ENCODE measurements around the gene ABHD17C. TPM values are rescaled to one million over a fixed set of nuclear protein-coding genes. Genes with fewer than 3 reads are reported as not detected.

The ABHD17C gene
- total RNA-seq, 1 donor from 2014 or later: 41.4 TPM

- Histone ChIP-seq H3K4me3 (no peak overlapping the region), H3K27ac (no peak overlapping the region), H3K36me3 (no peaks in the 10 kb centered on the region), H3K9me3 (no peaks in the 10 kb centered on the region), H3K27me3 (no peaks in the 10 kb centered on the region), H3K4me1 (no peaks in the 10 kb centered on the region)
- intact Hi-C loops (cut with DNase I): no loop called here
- DNase-seq (no peak), ATAC-seq (no peak)
- TF ChIP-seq, protein P1, sequence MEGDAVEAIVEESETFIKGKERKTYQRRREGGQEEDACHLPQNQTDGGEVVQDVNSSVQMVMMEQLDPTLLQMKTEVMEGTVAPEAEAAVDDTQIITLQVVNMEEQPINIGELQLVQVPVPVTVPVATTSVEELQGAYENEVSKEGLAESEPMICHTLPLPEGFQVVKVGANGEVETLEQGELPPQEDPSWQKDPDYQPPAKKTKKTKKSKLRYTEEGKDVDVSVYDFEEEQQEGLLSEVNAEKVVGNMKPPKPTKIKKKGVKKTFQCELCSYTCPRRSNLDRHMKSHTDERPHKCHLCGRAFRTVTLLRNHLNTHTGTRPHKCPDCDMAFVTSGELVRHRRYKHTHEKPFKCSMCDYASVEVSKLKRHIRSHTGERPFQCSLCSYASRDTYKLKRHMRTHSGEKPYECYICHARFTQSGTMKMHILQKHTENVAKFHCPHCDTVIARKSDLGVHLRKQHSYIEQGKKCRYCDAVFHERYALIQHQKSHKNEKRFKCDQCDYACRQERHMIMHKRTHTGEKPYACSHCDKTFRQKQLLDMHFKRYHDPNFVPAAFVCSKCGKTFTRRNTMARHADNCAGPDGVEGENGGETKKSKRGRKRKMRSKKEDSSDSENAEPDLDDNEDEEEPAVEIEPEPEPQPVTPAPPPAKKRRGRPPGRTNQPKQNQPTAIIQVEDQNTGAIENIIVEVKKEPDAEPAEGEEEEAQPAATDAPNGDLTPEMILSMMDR (IDR thresholded peaks at IDR 0.05): no peak
Measured at GRCh38 chr15:80764535-80764934, 69.4 kb downstream of the ABHD17C start.

GRCh38 chr15:80766275-80766674, 71.2 kb downstream of the ABHD17C start:
- Histone ChIP-seq H3K4me3 (no peak overlapping the region), H3K27ac (no peak overlapping the region), H3K4me1 (no peaks in the 10 kb centered on the region), H3K9me3 (no peaks in the 10 kb centered on the region), H3K27me3 (no peaks in the 10 kb centered on the region), H3K36me3 (no peaks in the 10 kb centered on the region)
- no peak for DNase-seq
- no peak for ATAC-seq
- TF ChIP-seq, protein P1 (IDR thresholded peaks at IDR 0.05): no peak
- intact Hi-C loops (cut with DNase I): no loop called here

DNA sequence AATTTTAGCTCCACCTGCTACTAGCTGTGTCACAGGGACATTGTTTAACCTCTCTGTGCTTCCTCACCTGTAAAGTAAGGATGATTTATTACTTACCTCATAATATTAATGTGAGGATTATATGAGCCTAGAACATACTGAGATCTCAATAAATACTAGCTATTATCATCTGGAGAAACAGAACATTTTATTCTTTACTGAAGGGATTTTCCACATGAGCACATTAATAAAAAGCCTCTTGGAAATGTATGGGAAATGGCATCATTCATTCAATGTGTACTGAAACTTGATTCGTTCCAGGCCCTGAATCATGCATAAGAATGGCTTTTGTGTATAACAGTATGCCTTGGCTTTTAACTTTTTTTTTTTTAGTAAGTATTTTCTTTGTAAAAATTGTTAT, 73.0 kb downstream of the ABHD17C start:
- Histone ChIP-seq H3K27me3 (no peaks in the 10 kb centered on the region), H3K9me3 (no peaks in the 10 kb centered on the region), H3K36me3 (no peaks in the 10 kb centered on the region), H3K27ac (no peak overlapping the region), H3K4me1 (no peaks in the 10 kb centered on the region), H3K4me3 (no peak overlapping the region)
- intact Hi-C loops (cut with DNase I): no loop called here
- TF ChIP-seq, protein P1 (IDR thresholded peaks at IDR 0.05): no peak
- ATAC-seq: no peak
- no peak for DNase-seq

GRCh38 chr15:80769153-80769828, 74.2 kb downstream of the ABHD17C start:
- Histone ChIP-seq H3K27me3 (no peaks in the 10 kb centered on the region), H3K27ac (no peak overlapping the region), H3K9me3 (no peaks in the 10 kb centered on the region), H3K4me1 (no peaks in the 10 kb centered on the region), H3K4me3 (no peak overlapping the region), H3K36me3 (no peaks in the 10 kb centered on the region)
- ATAC-seq: no peak
- intact Hi-C loops (cut with DNase I): no loop called here
- TF ChIP-seq, protein P1 (IDR thresholded peaks at IDR 0.05): no peak
- DNase-seq: no peak

DNA sequence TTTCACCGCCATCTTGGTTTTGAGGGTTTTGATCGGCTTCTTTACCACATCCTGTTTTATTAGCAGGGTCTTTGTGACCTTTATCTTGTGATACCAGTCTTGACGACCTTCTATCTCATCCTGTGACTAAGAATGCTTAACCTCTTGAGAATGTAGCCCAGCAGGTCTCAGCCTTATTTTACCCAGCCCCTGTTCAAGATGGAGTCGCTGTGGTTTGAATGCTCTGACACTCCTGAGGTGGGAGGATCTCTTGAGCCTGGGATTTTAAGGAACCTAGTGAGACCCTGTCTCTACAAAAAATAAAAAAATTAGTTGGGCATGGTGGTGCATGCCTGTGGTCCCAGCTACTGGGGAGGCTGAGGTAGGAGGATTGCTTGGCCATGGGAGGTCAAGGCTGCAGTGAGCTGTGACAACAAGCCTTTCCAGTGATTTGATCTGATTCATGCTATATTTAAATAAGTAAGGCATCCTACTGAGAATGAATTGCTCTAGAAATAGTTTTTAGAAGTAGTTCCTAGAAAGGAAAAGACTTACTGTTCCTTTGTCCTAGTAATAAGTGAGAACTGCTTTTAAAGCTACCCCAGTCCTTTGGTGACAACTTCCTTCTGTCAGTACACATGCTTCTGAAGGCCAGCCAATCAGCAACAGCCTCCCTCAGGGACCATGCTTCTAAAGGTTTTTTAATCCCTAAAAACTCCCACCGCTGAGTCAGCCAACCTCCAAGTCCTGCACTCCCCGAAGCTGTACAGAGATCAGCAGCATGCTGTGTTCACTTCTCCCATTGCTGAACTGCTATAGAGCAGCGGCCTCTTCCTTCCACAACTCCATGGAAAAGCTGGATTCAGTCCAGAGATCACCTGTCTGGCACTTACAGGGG, 75.0 kb downstream of the ABHD17C start:
- Histone ChIP-seq H3K27me3 (no peaks in the 10 kb centered on the region), H3K4me1 (no peaks in the 10 kb centered on the region), H3K9me3 (no peaks in the 10 kb centered on the region), H3K4me3 (no peak overlapping the region), H3K36me3 (no peaks in the 10 kb centered on the region), H3K27ac (no peak overlapping the region)
- DNase-seq: no peak
- TF ChIP-seq, protein P1 (IDR thresholded peaks at IDR 0.05): no peak
- intact Hi-C loops (cut with DNase I): no loop called here
- no peak for ATAC-seq
